Measurements from ENCODE around the gene ANKRD40.

GRCh38 chr17:50737118-50737698, 29.5 kb upstream of the ANKRD40 start:
- TF ChIP-seq CTCF (IDR thresholded peaks at IDR 0.05) (no peak), POLR2A (IDR thresholded peaks at IDR 0.05) (no peak)
